Subcutaneous abdominal adipose tissue (tissue), 5 donors: ENCODE results near the gene SDR9C7.
"Not testable (repeated sequence)": the region's sequence is repeated elsewhere in the genome, so short reads cannot be mapped to it uniquely, and the experiment has no call there.

Experiments
- H3K27ac ChIP-seq: one replicate; pipeline ENCODE4 v1.7.0; 2013; ENCODE audit warnings: low read depth, mild to moderate bottlenecking, inconsistent platforms, low read length, moderate library complexity
- H3K27me3 ChIP-seq, 5 donors: one replicate each; pipeline ENCODE4 v1.7.0; 2013; ENCODE audit warnings: low read length in 5 of 5, inconsistent platforms in 1 of 5; ENCODE audit not compliant: control insufficient read depth in 5 of 5, insufficient read depth in 4 of 5
- H3K36me3 ChIP-seq, 5 donors: one replicate each; pipeline ENCODE4 v1.7.0; 2013; ENCODE audit warnings: low read length in 5 of 5; ENCODE audit not compliant: control insufficient read depth in 5 of 5, insufficient read depth in 5 of 5
- H3K4me1 ChIP-seq, 5 donors: one replicate each; pipeline ENCODE4 v1.7.0; 2013; ENCODE audit warnings: low read length in 5 of 5, mild to moderate bottlenecking in 3 of 5, moderate library complexity in 1 of 5; ENCODE audit not compliant: control insufficient read depth in 5 of 5, insufficient read depth in 5 of 5
- H3K4me3 ChIP-seq, 5 donors: one replicate each; pipeline ENCODE4 v1.7.0; 2013; ENCODE audit warnings: low read length in 5 of 5, low read depth in 1 of 5
- H3K9ac ChIP-seq, 5 donors: one replicate each; pipeline ENCODE4 v1.7.0; 2013; ENCODE audit warnings: low read length in 5 of 5, mild to moderate bottlenecking in 4 of 5, moderate library complexity in 3 of 5
- H3K9me3 ChIP-seq, 5 donors: one replicate each; pipeline ENCODE4 v1.7.0; 2013; ENCODE audit warnings: low read length in 5 of 5; ENCODE audit not compliant: control insufficient read depth in 5 of 5
- donor health status: healthy.
- donor health status: healthy.
- donor health status: healthy.
- donor health status: healthy.
- donor health status: healthy.

SDR9C7 gene

GRCh38 chr12:56940942-56941298 lies 6.7 kb upstream of the SDR9C7 start:
- H3K27ac ChIP-seq, H3K9ac ChIP-seq, H3K4me3 ChIP-seq, H3K27me3 ChIP-seq, H3K36me3 ChIP-seq, H3K9me3 ChIP-seq: not testable (repeated sequence)
- H3K4me1 ChIP-seq, result peaks cover 0 to 12% (median 8%) of the 10 kb centered on the region in 5 donors

GRCh38 chr12:56935752-56936151 lies 1.5 kb upstream of the SDR9C7 start:
- H3K9ac ChIP-seq, result no peak overlapping the region
- no peaks in the 10 kb centered on the region for H3K27me3 ChIP-seq
- no peaks in the 10 kb centered on the region for H3K9me3 ChIP-seq
- peaks cover 0 to 16% (median 5%) of the 10 kb centered on the region in 5 donors for H3K4me1 ChIP-seq
- no peaks in the 10 kb centered on the region for H3K36me3 ChIP-seq
- no peak overlapping the region for H3K27ac ChIP-seq
- no peak overlapping the region for H3K4me3 ChIP-seq

GRCh38 chr12:56935157-56935556 lies 949 bp upstream of the SDR9C7 start:
- Histone ChIP-seq H3K9ac (no peak overlapping the region), H3K4me1 (peaks cover 0 to 16% (median 5%) of the 10 kb centered on the region in 5 donors), H3K36me3 (no peaks in the 10 kb centered on the region), H3K4me3 (no peak overlapping the region), H3K27me3 (no peaks in the 10 kb centered on the region), H3K27ac (no peak overlapping the region), H3K9me3 (no peaks in the 10 kb centered on the region)

- Histone ChIP-seq H3K36me3 (no peaks in the 10 kb centered on the region), H3K9me3 (no peaks in the 10 kb centered on the region), H3K27me3 (no peaks in the 10 kb centered on the region), H3K4me1 (peaks cover 0 to 16% (median 5%) of the 10 kb centered on the region in 5 donors), H3K9ac (no peak overlapping the region), H3K4me3 (no peak overlapping the region), H3K27ac (no peak overlapping the region)
Observed at GRCh38 chr12:56932867-56933266, 1.3 kb downstream of the SDR9C7 start.

GRCh38 chr12:56932146-56932545 lies 2.1 kb downstream of the SDR9C7 start:
- Histone ChIP-seq H3K9ac (no peak overlapping the region), H3K27me3 (no peaks in the 10 kb centered on the region), H3K4me1 (peaks cover 0 to 16% (median 5%) of the 10 kb centered on the region in 5 donors), H3K27ac (no peak overlapping the region), H3K9me3 (no peaks in the 10 kb centered on the region), H3K4me3 (no peak overlapping the region), H3K36me3 (no peaks in the 10 kb centered on the region)

- Histone ChIP-seq H3K9me3 (no peaks in the 10 kb centered on the region), H3K4me1 (peaks cover 0 to 16% (median 5%) of the 10 kb centered on the region in 5 donors), H3K36me3 (no peaks in the 10 kb centered on the region), H3K9ac (no peak overlapping the region), H3K27ac (no peak overlapping the region), H3K27me3 (no peaks in the 10 kb centered on the region), H3K4me3 (peak overlapping the region in 1 of 5 donors; percentile 2)
Observed at GRCh38 chr12:56931474-56931978, 2.7 kb downstream of the SDR9C7 start.

- Histone ChIP-seq H3K9ac (no peak overlapping the region), H3K36me3 (no peaks in the 10 kb centered on the region), H3K4me3 (no peak overlapping the region), H3K27me3 (no peaks in the 10 kb centered on the region), H3K4me1 (peaks cover 0 to 16% (median 5%) of the 10 kb centered on the region in 5 donors), H3K27ac (no peak overlapping the region), H3K9me3 (no peaks in the 10 kb centered on the region)
Observed at GRCh38 chr12:56930241-56930640, 4.0 kb downstream of the SDR9C7 start.

- Histone ChIP-seq H3K4me1 (peaks cover 0 to 16% (median 5%) of the 10 kb centered on the region in 5 donors), H3K36me3 (no peaks in the 10 kb centered on the region), H3K9me3 (no peaks in the 10 kb centered on the region), H3K9ac (no peak overlapping the region), H3K27ac (no peak overlapping the region), H3K27me3 (no peaks in the 10 kb centered on the region), H3K4me3 (no peak overlapping the region)
Observed at GRCh38 chr12:56929780-56930179, 4.4 kb downstream of the SDR9C7 start.

GRCh38 chr12:56928262-56928661 lies 5.9 kb downstream of the SDR9C7 start:
- H3K27me3 ChIP-seq, result no peaks in the 10 kb centered on the region
- no peaks in the 10 kb centered on the region for H3K9me3 ChIP-seq
- no peaks in the 10 kb centered on the region for H3K36me3 ChIP-seq
- peaks cover 0 to 16% (median 5%) of the 10 kb centered on the region in 5 donors for H3K4me1 ChIP-seq
- H3K27ac ChIP-seq, result no peak overlapping the region
- no peak overlapping the region for H3K4me3 ChIP-seq
- H3K9ac ChIP-seq, result no peak overlapping the region

- no peak overlapping the region for H3K27ac ChIP-seq
- no peaks in the 10 kb centered on the region for H3K27me3 ChIP-seq
- no peak overlapping the region for H3K9ac ChIP-seq
- H3K4me3 ChIP-seq, result no peak overlapping the region
- no peaks in the 10 kb centered on the region for H3K9me3 ChIP-seq
- H3K36me3 ChIP-seq, result no peaks in the 10 kb centered on the region
- peaks cover 0 to 10% (median 5%) of the 10 kb centered on the region in 5 donors for H3K4me1 ChIP-seq
Observed at GRCh38 chr12:56927281-56927680, 6.9 kb downstream of the SDR9C7 start.

- no peaks in the 10 kb centered on the region for H3K36me3 ChIP-seq
- H3K9me3 ChIP-seq, result peaks cover 0 to 7% (median 0%) of the 10 kb centered on the region in 5 donors
- no peaks in the 10 kb centered on the region for H3K4me1 ChIP-seq
- H3K27ac ChIP-seq, result no peak overlapping the region
- no peak overlapping the region for H3K4me3 ChIP-seq
- no peaks in the 10 kb centered on the region for H3K27me3 ChIP-seq
- H3K9ac ChIP-seq, result no peak overlapping the region
Observed at GRCh38 chr12:56922031-56922430, 12.2 kb downstream of the SDR9C7 start.
